Measurements from ENCODE around the gene KDELR1. TPM values are rescaled to one million over a fixed set of nuclear protein-coding genes. Genes with fewer than 3 reads are reported as not detected.

KDELR1 gene
- total RNA-seq, 1 donor from 2014 or later, result 21.8 TPM

DNA sequence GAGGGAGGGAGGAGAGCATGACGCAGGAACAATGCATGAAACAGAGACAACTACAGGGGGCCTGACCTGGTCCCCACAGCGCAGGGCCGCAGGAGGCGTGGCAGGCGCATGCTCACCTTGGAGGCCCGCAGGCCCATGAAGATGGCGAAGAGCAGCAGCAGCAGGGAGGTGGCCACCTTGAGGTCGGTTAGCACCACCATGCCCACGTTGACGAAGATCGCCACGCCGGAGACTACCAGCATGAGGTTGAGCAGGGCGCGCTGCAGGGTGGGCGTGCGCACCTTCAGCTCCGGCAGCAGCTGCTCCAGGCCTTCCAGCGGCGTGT, 49.0 kb downstream of the KDELR1 start:
- DNase-seq, result no peak

DNA sequence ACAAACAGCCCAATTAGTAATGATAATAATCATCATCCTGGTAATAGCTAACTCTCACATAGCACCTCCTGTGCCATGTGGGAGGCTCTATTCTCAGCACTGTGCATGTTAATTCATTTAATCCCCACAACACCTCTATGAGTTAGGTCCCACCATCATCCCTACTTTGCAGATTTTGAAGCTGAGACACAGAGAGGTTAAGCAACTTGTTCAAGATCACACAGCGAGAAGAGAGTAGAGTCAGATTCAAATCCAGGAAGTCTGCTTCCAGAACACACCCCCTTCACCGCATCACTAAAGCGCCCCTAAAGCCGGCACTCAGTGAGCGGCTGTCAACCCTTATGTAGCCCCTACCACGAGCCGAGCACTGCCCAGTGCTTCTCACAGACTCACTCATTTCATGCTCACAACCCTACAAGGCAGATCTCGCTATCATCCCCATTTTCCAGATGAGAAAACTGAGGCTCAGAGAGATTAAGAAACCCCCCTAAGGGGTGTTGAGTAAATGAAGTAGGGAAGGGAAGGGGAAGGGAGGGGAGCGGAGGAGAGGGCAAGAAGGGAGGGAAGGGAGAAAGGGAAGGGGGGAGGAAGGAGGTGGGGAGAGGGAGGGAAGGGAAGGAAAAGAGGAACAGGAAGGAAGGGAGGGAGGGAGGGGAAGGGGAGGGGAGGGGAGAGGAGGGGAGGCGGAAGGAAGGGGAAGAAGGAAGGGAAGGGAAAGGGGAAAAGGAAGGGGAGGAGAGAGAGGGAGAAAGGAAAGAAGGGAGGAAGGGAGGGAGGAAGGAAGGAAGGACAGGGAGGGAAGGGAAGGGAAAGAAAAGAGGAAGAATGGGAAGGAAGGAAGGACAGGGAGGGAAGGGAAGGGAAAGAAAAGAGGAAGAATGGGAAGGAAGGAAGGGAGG, 49.6 kb downstream of the KDELR1 start:
- no peak for DNase-seq

DNA sequence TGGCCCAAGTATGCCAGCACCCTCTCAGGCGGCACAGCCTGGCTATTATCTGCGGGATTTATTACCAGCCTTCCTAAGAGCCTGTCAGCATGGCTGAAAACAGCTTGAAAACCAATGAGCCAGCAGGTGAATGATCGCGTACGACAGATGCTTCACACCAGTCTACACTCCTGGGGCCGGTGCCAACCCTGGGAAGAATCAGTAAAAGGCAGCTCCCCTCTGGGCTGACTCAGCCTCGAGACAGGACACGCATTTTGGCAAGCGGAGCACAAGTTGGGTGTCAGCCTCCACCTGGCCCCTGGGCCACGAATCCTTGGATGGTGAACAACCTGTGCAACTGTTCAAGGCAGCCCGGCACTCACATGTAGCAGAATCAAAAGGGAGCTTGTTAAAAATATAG, 50.4 kb downstream of the KDELR1 start:
- peak; percentile 44 for DNase-seq

DNA sequence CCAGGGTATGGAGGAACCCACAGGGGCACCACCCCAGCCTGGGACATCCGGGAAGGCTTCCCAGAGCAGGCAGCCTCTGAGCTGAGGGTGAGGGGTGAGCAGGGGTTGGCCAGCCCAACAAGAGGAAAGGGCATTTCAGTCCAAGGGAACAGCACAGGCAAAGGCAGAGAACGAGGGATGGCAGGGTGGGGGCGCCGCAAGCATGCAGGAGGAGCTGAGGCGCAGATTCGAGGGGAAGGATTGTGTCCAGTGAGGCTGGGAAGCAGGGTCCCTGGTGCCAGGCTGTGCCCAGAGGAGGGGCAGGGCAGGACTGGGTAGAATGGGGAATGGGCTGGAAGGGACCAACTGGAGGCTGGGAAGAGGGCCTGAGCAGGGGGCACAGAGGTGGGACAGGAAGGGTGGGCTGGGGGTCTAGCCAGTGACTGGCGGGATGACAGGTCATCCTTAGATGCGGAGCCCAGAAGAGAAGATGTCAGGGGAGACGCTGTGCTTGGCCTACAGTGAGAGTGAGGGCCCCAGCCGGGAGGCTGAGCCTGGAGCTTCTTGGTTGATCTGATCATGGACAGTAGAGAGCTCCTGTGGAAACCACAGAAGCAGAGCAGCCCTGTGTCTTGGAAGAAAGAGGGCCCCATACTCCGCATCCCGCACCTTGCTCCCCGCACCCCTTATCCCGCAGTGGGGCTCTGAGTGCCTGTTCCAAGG, 52.4 kb downstream of the KDELR1 start:
- no peak for DNase-seq

DNA sequence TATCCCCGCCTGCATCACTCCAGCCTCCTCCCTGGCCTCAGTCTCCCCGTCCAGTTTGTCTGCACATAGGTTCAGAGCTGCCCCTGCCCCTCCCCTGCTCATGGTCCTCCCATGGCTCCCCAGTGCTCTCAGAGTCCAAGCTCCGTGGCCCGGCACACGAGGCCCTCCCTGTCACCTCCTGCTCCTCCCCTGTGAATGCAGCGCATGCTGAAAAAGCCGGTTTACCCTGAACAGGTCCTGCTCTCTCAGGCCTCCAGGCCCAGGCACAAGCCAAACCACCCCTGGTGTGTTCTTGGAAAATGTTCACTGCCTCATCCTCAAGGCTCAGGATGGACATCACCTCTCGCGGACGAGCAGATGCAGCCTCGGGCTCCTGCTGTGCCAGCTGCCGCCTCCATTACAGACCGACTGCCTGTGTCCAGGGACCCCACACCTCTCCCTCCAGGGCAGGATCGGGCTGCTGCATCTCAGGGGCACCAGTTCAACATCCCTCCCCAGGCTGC, 53.0 kb downstream of the KDELR1 start:
- DNase-seq, result no peak

DNA sequence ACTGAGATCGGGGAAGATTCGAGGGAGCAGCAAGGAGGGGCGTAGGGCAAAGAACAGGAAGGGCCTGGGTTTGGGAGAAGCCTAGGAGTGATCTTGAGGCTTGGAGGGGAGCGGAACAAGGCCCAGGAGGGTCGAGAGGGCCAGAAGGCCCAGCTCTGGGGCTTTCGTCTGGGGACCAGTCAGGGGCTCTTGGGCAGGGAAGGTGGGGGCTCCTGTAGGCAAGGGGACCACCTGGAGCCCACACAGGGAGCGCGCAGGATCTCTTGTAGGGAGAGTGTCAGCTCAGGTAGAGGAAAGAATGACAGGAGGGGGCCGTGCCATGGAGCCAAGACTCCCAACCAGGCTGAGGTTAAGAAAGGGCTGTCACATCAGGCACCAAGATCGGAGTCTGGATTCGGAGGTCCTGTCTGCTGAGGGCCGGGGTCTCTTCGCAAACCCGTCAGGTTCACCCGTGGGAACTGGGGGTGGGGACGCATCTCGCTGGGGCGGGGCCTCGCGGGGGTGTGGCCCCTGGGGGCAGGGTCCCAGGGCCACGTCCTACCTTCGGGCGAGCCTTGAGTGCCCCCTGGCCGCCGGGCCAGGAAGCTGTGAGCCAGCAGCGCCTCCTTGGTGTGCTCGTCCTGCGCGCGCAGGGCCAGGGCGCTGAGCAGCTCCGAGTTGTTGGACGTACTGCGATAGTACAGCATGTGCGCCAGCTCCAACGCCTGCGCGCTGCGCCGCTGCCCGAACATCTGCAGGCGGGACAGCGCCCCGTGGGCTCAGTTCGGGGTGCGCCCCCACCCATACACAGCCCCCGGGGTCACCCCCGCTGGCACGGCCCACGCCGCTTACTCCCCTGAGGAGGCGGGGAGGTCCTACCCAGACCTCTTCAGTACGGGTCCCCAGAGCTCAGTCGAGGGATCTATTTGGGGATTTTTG, 57.6 kb downstream of the KDELR1 start:
- DNase-seq, result peak; percentile 37

DNA sequence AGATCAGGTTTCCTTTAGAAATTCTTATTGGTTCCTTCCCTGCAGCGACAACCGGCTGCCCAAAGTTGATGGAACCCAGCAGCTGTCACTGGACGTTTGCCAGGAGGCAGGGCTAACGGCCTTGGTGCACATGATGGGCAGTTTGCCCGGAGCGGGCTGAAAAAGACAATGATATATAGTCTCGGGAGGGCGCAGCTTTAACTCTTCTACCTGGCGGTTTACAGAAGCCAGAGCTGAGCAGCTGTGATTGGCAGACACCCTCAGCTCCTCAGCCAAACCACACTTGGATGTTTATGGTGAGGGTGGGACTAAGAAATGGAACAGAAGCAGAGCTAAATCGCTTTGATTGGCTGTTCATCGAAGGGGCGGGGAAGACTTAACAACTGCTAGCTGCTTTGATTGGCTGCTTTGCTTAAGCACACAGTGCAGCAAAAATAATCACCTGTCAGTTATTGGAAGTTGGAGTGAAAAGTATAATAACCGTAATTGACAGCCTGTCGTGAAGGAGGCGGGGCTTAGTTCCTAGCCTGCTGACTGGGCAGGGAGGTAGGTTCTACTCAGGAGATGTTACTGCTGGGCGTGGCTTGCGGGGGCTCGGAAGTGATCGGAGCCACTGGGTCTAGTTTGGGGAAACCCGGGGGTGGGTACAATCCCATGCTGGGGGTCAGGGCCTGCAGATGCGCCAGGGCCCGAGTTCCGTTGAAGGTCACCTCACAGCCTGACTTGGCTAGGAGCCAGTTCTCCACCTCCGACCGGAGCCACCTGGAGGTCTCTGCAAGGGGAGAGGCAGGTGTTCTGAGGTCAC, 58.5 kb downstream of the KDELR1 start:
- peak; percentile 81 for DNase-seq

Other genes with a start within 250 kb of the KDELR1 start
- gene LIG1, start 221.2 kb downstream of the KDELR1 start, total RNA-seq, result 22.3 TPM
- gene ZSWIM9, start 220.9 kb downstream of the KDELR1 start, total RNA-seq, result 2.8 TPM
- gene CARD8, start 135.6 kb downstream of the KDELR1 start, total RNA-seq, result 21.7 TPM
- gene ZNF114, start 121.5 kb downstream of the KDELR1 start, total RNA-seq, result 4.8 TPM
- gene EMP3, start 66.0 kb downstream of the KDELR1 start, total RNA-seq, result 7.0 TPM
- 3.9 TPM for gene TMEM143, start 27.6 kb downstream of the KDELR1 start, total RNA-seq
- not detected for gene SYNGR4, start 27.2 kb downstream of the KDELR1 start, total RNA-seq
- 2.5 TPM for gene GRIN2D, start 2.1 kb upstream of the KDELR1 start, total RNA-seq
- gene GRWD1, start 54.4 kb upstream of the KDELR1 start, total RNA-seq, result 9.7 TPM
- 0.47 TPM for gene KCNJ14, start 64.0 kb upstream of the KDELR1 start, total RNA-seq
- 71.0 TPM for gene CYTH2, start 77.8 kb upstream of the KDELR1 start, total RNA-seq
- gene LMTK3, start 120.3 kb upstream of the KDELR1 start, total RNA-seq, result 9.5 TPM
- not detected for gene SULT2B1, start 160.6 kb upstream of the KDELR1 start, total RNA-seq
- not detected for gene SPACA4, start 215.2 kb upstream of the KDELR1 start, total RNA-seq
- 0.47 TPM for gene FAM83E, start 223.5 kb upstream of the KDELR1 start, total RNA-seq
- gene RPL18, start 227.6 kb upstream of the KDELR1 start, total RNA-seq, result 1,447 TPM
- 7.2 TPM for gene SPHK2, start 228.0 kb upstream of the KDELR1 start, total RNA-seq
- gene DBP, start 245.8 kb upstream of the KDELR1 start, total RNA-seq, result 4.8 TPM